ENCODE measurements around the gene SIGLEC12.

- no peak for TF ChIP-seq HDAC2 (CRISPR knock-in tag; IDR thresholded peaks at IDR 0.05)
- TF ChIP-seq JUN (CRISPR knock-in tag; IDR thresholded peaks at IDR 0.05), result no peak
- no peak for TF ChIP-seq CEBPB (IDR thresholded peaks at IDR 0.05; ENCODE audit: borderline replicate concordance, low read depth, low read length)
- no peak for TF ChIP-seq SIX4 (CRISPR knock-in tag; IDR thresholded peaks at IDR 0.05)
- TF ChIP-seq NFIB (CRISPR knock-in tag; IDR thresholded peaks at IDR 0.05; ENCODE audit: borderline replicate concordance), result no peak
- no peak for TF ChIP-seq CTCF (CRISPR knock-in tag; IDR thresholded peaks at IDR 0.05)
- no peak for TF ChIP-seq MIXL1 (CRISPR knock-in tag; IDR thresholded peaks at IDR 0.05)
- TF ChIP-seq ZBTB20 (CRISPR knock-in tag; IDR thresholded peaks at IDR 0.05; ENCODE audit: borderline replicate concordance, low read depth), result no peak
- TF ChIP-seq, protein P1, sequence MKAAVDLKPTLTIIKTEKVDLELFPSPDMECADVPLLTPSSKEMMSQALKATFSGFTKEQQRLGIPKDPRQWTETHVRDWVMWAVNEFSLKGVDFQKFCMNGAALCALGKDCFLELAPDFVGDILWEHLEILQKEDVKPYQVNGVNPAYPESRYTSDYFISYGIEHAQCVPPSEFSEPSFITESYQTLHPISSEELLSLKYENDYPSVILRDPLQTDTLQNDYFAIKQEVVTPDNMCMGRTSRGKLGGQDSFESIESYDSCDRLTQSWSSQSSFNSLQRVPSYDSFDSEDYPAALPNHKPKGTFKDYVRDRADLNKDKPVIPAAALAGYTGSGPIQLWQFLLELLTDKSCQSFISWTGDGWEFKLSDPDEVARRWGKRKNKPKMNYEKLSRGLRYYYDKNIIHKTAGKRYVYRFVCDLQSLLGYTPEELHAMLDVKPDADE (CRISPR knock-in tag; IDR thresholded peaks at IDR 0.05), result no peak
- no peak for TF ChIP-seq BORCS8-MEF2B (CRISPR knock-in tag; IDR thresholded peaks at IDR 0.05)
- no peak for TF ChIP-seq ZNF20 (CRISPR knock-in tag; IDR thresholded peaks at IDR 0.05)
- TF ChIP-seq EP300 (IDR thresholded peaks at IDR 0.05; ENCODE audit: low read depth in 2 of 2, low read length in 2 of 2), result no peak
- TF ChIP-seq EP300 (CRISPR knock-in tag; IDR thresholded peaks at IDR 0.05; ENCODE audit: borderline replicate concordance), result no peak
- TF ChIP-seq SP2 (CRISPR knock-in tag; IDR thresholded peaks at IDR 0.05), result no peak
- TF ChIP-seq ZNF354B (CRISPR knock-in tag; IDR thresholded peaks at IDR 0.05), result no peak
Measured at GRCh38 chr19:51462276-51462675, 39.3 kb downstream of the SIGLEC12 start.

Data from HepG2 (cell line).